H1 (cell line): ENCODE data around the gene CDT1. TPM values are rescaled to one million over a fixed set of nuclear protein-coding genes. Genes with fewer than 3 reads are reported as not detected.

Experiments
- ASH2L ChIP-seq: fragments of 200-600, 300-600 bp; sonication (generic); IDR thresholded peaks from one replicate; pipeline ENCODE4 v1.7.1; 2017; ENCODE audit warnings: low read length
- polyA plus RNA-seq, 7 experiments: library from polyadenylated mRNA; depleted of rRNA in 3 of 7; stranded (reverse) in 5 of 7; unstranded in 2 of 7; fragments of >200 nt in 5 of 7; fragments of 200-250 nt in 2 of 7; gene quantifications; 1 replicate in 5 of 7; 2 replicates in 1 of 7; 4 replicates in 1 of 7; pipeline versions ENCODE4 v1.2.1 to v1.2.3, GENCODE V29; 2011 to 2013; ENCODE audit warnings: missing spikeins in 2 of 7, mixed read lengths in 2 of 7
- total RNA-seq: library from RNA; stranded (reverse); fragmentation: NEBNext Ultra II Directional; extraction: Animal tissue kit (Norgen Biotek cat#: 25700); gene quantifications from 2 replicates; pipeline ENCODE4 v1.2.1, GENCODE V29; 2021

Gene CDT1
- total and polyA plus RNA-seq, 2 of the 8 experiments (the other 6 are each of a cell fraction or from before 2014, with no cell fraction given) = 76.7 to 95.4 TPM

- no peak for TF ChIP-seq ASH2L
These were observed 44.1 kb downstream of the CDT1 start (continued) for GRCh38 chr16:88847654-88848053.
